ENCODE measurements around the gene NUP98. TPM values are rescaled to one million over a fixed set of nuclear protein-coding genes. Genes with fewer than 3 reads are reported as not detected.
A peak's percentile ranks its signal among the peaks of the same experiment; 100 is the strongest.
"Not testable (repeated sequence)": the region's sequence is repeated elsewhere in the genome, so short reads cannot be mapped to it uniquely, and the experiment has no call there.

NUP98 gene
- total RNA-seq, 1 donor from 2014 or later, result 129 TPM

- intact Hi-C loops (cut with micrococcal nuclease), result no loop called here
- H3K36me3 Mint-ChIP-seq (ENCODE audit: low read depth), result peaks cover 70% of the 10 kb centered on the region
Measured at GRCh38 chr11:3767536-3767935, 29.8 kb downstream of the NUP98 start.

GRCh38 chr11:3766836-3767235 is 30.5 kb downstream of the NUP98 start:
- H3K9me3 Mint-ChIP-seq, result not testable (repeated sequence)

More at GRCh38 chr11:3767536-3767935, 29.8 kb downstream of the NUP98 start:
- H3K27ac Mint-ChIP-seq, result no peak overlapping the region
- H3K9me3 Mint-ChIP-seq, result no peaks in the 10 kb centered on the region
- no peak for DNase-seq
- no peaks in the 10 kb centered on the region for H3K27me3 Mint-ChIP-seq
- H3K4me3 Mint-ChIP-seq, result no peak overlapping the region
- H3K4me1 Mint-ChIP-seq, result peaks cover 2% of the 10 kb centered on the region

GRCh38 chr11:3764266-3764665 is 33.1 kb downstream of the NUP98 start:
- intact Hi-C loops (cut with micrococcal nuclease), result no loop called here
- peaks cover 2% of the 10 kb centered on the region for H3K4me1 Mint-ChIP-seq
- H3K9me3 Mint-ChIP-seq, result no peaks in the 10 kb centered on the region

More at GRCh38 chr11:3766836-3767235, 30.5 kb downstream of the NUP98 start:
- intact Hi-C loops (cut with micrococcal nuclease); H3K4me1 Mint-ChIP-seq; H3K4me3 Mint-ChIP-seq; H3K27me3 Mint-ChIP-seq; DNase-seq: not testable (repeated sequence)
- peaks cover 68% of the 10 kb centered on the region for H3K36me3 Mint-ChIP-seq (ENCODE audit: low read depth)
- peak overlapping the region; percentile 25 for H3K27ac Mint-ChIP-seq

GRCh38 chr11:3755151-3755550 is 42.2 kb downstream of the NUP98 start:
- Mint-ChIP-seq H3K27me3 (no peaks in the 10 kb centered on the region), H3K36me3 (ENCODE audit: low read depth) (peaks cover 56% of the 10 kb centered on the region), H3K4me1 (no peaks in the 10 kb centered on the region), H3K4me3 (no peak overlapping the region), H3K9me3 (no peaks in the 10 kb centered on the region), H3K27ac (no peak overlapping the region)
- no peak for DNase-seq
- intact Hi-C loops (cut with micrococcal nuclease), result no loop called here

More at GRCh38 chr11:3764266-3764665, 33.1 kb downstream of the NUP98 start:
- Mint-ChIP-seq H3K27me3 (no peaks in the 10 kb centered on the region), H3K36me3 (ENCODE audit: low read depth) (peaks cover 65% of the 10 kb centered on the region), H3K27ac (no peak overlapping the region), H3K4me3 (no peak overlapping the region)
- no peak for DNase-seq

GRCh38 chr11:3753110-3753509 is 44.2 kb downstream of the NUP98 start:
- DNase-seq, result no peak
- peaks cover 47% of the 10 kb centered on the region for H3K36me3 Mint-ChIP-seq (ENCODE audit: low read depth)
- no peaks in the 10 kb centered on the region for H3K4me1 Mint-ChIP-seq
- H3K27ac Mint-ChIP-seq, result no peak overlapping the region
- H3K27me3 Mint-ChIP-seq, result no peaks in the 10 kb centered on the region
- no peak overlapping the region for H3K4me3 Mint-ChIP-seq
- no peaks in the 10 kb centered on the region for H3K9me3 Mint-ChIP-seq
- intact Hi-C loops (cut with micrococcal nuclease), result no loop called here

DNA sequence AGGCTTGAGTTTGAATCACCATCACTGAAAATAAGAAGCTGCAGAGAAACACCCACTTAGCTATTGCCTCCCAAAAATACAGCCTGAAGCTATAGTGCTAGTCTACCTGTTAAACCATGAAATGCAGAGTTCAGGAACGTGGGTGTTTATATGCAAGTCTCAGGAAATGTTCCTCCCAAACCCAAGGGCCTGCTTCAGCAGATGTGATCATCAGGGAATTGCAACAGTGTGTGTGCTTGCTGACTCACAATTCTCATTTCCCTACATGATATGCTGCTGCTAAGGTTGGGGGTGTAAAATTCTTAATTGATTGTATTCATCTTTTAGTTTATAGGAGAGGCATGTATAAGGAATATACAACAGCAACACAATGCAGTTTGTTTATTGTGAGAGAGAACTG is 49.6 kb downstream of the NUP98 start:
- H3K36me3 Mint-ChIP-seq (ENCODE audit: low read depth), result peaks cover 50% of the 10 kb centered on the region
- H3K4me3 Mint-ChIP-seq, result no peak overlapping the region
- H3K27me3 Mint-ChIP-seq, result no peaks in the 10 kb centered on the region
- H3K4me1 Mint-ChIP-seq, result peaks cover 5% of the 10 kb centered on the region
- intact Hi-C loops (cut with micrococcal nuclease), result loop anchor here (5.0 kb wide), 1 partner anchor 40 kb away; no protein-coding TSS in a partner anchor
- DNase-seq, result no peak
- no peaks in the 10 kb centered on the region for H3K9me3 Mint-ChIP-seq
- H3K27ac Mint-ChIP-seq, result no peak overlapping the region

- H3K4me1 Mint-ChIP-seq, result peaks cover 5% of the 10 kb centered on the region
- H3K9me3 Mint-ChIP-seq, result no peaks in the 10 kb centered on the region
- H3K36me3 Mint-ChIP-seq (ENCODE audit: low read depth), result peaks cover 45% of the 10 kb centered on the region
- H3K27ac Mint-ChIP-seq, result no peak overlapping the region
- DNase-seq, result no peak
- intact Hi-C loops (cut with micrococcal nuclease), result loop anchor here (5.0 kb wide), 1 partner anchor 42 kb away; no protein-coding TSS in a partner anchor
- no peak overlapping the region for H3K4me3 Mint-ChIP-seq
- H3K27me3 Mint-ChIP-seq, result no peaks in the 10 kb centered on the region
Measured at GRCh38 chr11:3745161-3745560, 52.2 kb downstream of the NUP98 start.

- Mint-ChIP-seq H3K9me3 (no peaks in the 10 kb centered on the region), H3K4me1 (peaks cover 6% of the 10 kb centered on the region), H3K27ac (no peak overlapping the region), H3K27me3 (no peaks in the 10 kb centered on the region), H3K4me3 (no peak overlapping the region), H3K36me3 (ENCODE audit: low read depth) (peaks cover 55% of the 10 kb centered on the region)
- intact Hi-C loops (cut with micrococcal nuclease), result no loop called here
- no peak for DNase-seq
Measured at GRCh38 chr11:3738723-3739122, 58.6 kb downstream of the NUP98 start.

DNA sequence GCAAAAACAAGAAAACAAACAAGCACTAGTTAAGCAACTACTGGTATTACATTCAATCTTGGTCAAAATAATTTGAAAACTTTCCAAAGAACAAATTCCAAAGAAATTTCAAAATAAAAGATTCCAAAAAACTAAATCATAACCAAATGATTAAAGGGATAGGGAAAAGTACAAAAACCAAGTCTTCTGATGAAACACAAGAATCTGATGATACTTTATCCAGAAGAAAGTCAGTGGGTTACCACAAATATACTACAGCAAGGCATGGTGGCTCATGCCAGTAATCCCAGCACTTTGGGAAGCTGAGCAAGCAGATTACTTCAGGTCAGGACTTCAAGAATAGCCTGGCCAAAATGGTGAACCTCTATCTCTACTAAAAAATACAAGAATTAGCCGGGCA is 59.1 kb downstream of the NUP98 start:
- no peak overlapping the region for H3K4me3 Mint-ChIP-seq
- H3K27ac Mint-ChIP-seq, result no peak overlapping the region
- DNase-seq, result no peak
- intact Hi-C loops (cut with micrococcal nuclease), result no loop called here
- H3K4me1 Mint-ChIP-seq, result peaks cover 7% of the 10 kb centered on the region
- no peaks in the 10 kb centered on the region for H3K27me3 Mint-ChIP-seq
- H3K36me3 Mint-ChIP-seq (ENCODE audit: low read depth), result peaks cover 58% of the 10 kb centered on the region
- H3K9me3 Mint-ChIP-seq, result no peaks in the 10 kb centered on the region

- H3K27ac Mint-ChIP-seq, result no peak overlapping the region
- no peaks in the 10 kb centered on the region for H3K27me3 Mint-ChIP-seq
- H3K36me3 Mint-ChIP-seq (ENCODE audit: low read depth), result peaks cover 60% of the 10 kb centered on the region
- H3K4me1 Mint-ChIP-seq, result peaks cover 10% of the 10 kb centered on the region
- DNase-seq, result no peak
- no peaks in the 10 kb centered on the region for H3K9me3 Mint-ChIP-seq
- no peak overlapping the region for H3K4me3 Mint-ChIP-seq
- intact Hi-C loops (cut with micrococcal nuclease), result no loop called here
Measured at GRCh38 chr11:3737386-3737933, 59.9 kb downstream of the NUP98 start.

DNA sequence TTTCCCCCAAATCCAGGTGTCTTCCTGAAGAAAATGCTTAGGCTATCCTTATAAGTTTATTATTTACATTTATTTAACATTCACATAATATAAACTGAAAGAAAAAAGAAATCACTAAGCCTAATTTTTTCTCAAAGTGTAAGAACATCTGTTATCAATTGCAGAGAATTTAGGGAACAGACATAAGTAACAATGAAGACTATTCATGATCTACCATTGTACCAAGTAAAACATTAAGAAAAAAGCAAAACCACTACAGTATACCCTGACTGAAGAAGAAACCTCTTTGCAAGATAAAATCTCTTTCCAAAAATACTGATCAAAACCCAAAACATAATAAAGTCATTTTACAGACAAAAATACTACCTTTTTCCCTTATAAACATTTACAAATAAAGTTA is 60.5 kb downstream of the NUP98 start:
- Mint-ChIP-seq H3K27ac (no peak overlapping the region), H3K36me3 (ENCODE audit: low read depth) (peaks cover 62% of the 10 kb centered on the region)

GRCh38 chr11:3735827-3736226 is 61.5 kb downstream of the NUP98 start:
- H3K9me3 Mint-ChIP-seq, result no peaks in the 10 kb centered on the region
- no peaks in the 10 kb centered on the region for H3K27me3 Mint-ChIP-seq
- DNase-seq, result peak; percentile 47
- peaks cover 67% of the 10 kb centered on the region for H3K36me3 Mint-ChIP-seq (ENCODE audit: low read depth)
- intact Hi-C loops (cut with micrococcal nuclease), result no loop called here
- no peak overlapping the region for H3K4me3 Mint-ChIP-seq
- no peak overlapping the region for H3K27ac Mint-ChIP-seq
- H3K4me1 Mint-ChIP-seq, result peaks cover 10% of the 10 kb centered on the region

More for the DNA sequence above, 60.5 kb downstream of the NUP98 start:
- Mint-ChIP-seq H3K9me3 (no peaks in the 10 kb centered on the region), H3K4me3 (no peak overlapping the region), H3K4me1 (peaks cover 10% of the 10 kb centered on the region), H3K27me3 (no peaks in the 10 kb centered on the region)
- DNase-seq, result no peak
- intact Hi-C loops (cut with micrococcal nuclease), result no loop called here

DNA sequence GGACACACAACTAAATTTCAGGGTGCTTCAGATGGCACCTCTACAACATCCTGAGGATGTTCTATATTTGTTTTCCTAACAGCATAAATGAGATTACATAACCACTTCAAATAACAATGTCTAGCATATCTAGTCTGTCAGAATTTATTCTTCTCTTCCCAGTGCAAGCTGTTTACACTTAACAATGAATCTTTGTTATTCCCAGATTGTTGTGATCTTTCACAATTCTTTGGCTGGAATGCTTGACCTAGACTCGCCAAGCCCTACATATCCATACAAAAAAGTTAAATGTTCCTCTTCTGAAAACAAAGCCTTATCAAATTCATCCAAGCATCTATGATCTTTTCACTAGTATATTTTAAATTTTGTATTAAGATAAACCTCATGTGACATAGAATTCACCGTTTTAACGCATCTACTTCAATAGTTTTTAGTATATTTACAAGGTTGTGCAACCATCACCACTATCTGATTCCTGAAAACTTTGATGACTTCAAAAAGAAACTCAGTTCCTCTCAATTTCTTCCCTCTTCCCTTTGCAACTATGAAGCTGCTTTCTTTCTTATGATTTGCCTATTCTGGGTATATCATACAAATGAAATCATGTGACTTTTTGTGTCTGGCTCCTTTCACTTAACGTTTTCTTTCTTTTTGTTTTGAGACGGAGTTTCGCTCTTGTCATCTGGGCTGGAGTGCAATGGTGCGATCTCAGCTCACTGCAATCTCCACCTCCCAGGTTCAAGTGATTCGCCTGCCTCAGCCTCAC is 64.5 kb downstream of the NUP98 start:
- Mint-ChIP-seq H3K9me3 (no peaks in the 10 kb centered on the region), H3K27me3 (no peaks in the 10 kb centered on the region), H3K4me1 (peaks cover 13% of the 10 kb centered on the region), H3K4me3 (no peak overlapping the region), H3K27ac (peak overlapping the region; percentile 19), H3K36me3 (ENCODE audit: low read depth) (peaks cover 78% of the 10 kb centered on the region)
- intact Hi-C loops (cut with micrococcal nuclease), result no loop called here
- no peak for DNase-seq

DNA sequence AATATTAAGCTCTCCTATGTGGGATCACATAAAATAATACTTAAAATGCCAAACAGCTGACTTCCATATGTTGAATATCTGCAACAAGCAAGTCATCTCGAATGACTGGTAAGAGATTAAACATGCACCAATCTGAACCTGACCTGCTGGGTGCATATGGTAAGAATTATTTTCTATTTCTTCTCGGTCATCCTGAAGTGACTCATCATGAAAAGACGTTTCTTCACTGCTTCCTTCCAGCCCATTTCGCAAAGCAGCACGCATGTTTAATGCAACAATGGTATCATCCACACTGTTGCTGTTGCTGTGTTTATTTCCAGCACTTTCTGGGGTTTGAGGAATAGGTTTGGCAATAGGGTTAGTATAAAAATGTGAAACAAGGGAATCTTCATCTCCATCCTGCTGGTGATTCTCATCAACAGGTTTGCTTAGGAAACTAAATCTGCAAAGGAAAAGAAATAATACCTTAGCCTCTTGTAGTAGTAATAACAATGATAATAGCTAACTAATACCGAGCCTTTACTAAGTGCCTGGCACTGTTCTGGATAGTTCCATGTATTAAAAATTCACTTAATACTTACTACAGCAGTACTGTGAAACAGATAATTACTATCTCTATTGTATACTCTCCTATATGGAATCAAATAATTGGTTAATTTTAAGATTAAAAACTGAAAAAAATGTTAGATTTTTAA is 74.2 kb downstream of the NUP98 start:
- Mint-ChIP-seq H3K4me3 (no peak overlapping the region), H3K9me3 (peaks cover 3% of the 10 kb centered on the region), H3K27me3 (no peaks in the 10 kb centered on the region), H3K36me3 (ENCODE audit: low read depth) (peaks cover 69% of the 10 kb centered on the region), H3K27ac (no peak overlapping the region), H3K4me1 (peaks cover 5% of the 10 kb centered on the region)
- DNase-seq, result no peak
- intact Hi-C loops (cut with micrococcal nuclease), result no loop called here

Measured in activated CD4-positive, alpha-beta T cell treated with anti-CD3 and anti-CD28 coated beads, Interleukin-2, amount 10 ng/mL, durations not matched to agents 24 days and 14 days (primary cell).